AG09309 (cell line): ENCODE data around the gene KRTAP10-8.
"Not testable (repeated sequence)": the region's sequence is repeated elsewhere in the genome, so short reads cannot be mapped to it uniquely, and the experiment has no call there.

Experiments
- DNase-seq: peaks from one replicate; pipeline ENCODE4 v3.0.0-alpha.2; 2010; ENCODE audit warnings: low read depth
- H3K4me3 ChIP-seq: 2 replicates; pipeline ENCODE4 v1.5.1; 2011; ENCODE audit warnings: mild to moderate bottlenecking, low read depth, low read length, moderate library complexity; ENCODE audit not compliant: control insufficient read depth
- TF ChIP-seq, protein P1 (sequence below): IDR thresholded peaks from 2 replicates; pipeline ENCODE4 v1.5.1; 2011; ENCODE audit warnings: mild to moderate bottlenecking, low read depth, low read length, inconsistent platforms; ENCODE audit not compliant: insufficient read depth, control insufficient read depth; ENCODE audit errors: missing control alignments

The KRTAP10-8 gene

DNA sequence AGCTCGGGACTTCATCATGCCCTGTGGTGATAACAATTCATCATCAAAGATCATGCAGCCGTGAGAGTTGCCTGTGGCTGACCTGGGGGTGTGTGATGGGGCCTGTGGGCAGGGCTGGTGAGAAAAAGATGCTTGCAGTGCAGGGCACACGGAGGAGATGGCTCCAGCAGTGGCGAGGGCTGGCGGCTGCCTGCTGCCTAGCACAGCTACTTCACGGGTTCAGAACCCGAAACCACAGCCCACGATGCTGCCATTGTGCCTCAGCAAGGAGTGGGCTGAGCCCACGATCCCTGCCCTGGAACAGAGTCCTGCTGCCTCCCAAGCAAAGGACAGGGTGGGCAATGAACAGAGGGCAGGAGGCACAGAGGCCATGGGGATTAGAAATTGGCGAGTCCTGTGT, 14.4 kb downstream of the KRTAP10-8 start:
- H3K4me3 ChIP-seq, result no peak overlapping the region
- DNase-seq, result no peak
- TF ChIP-seq, protein P1, sequence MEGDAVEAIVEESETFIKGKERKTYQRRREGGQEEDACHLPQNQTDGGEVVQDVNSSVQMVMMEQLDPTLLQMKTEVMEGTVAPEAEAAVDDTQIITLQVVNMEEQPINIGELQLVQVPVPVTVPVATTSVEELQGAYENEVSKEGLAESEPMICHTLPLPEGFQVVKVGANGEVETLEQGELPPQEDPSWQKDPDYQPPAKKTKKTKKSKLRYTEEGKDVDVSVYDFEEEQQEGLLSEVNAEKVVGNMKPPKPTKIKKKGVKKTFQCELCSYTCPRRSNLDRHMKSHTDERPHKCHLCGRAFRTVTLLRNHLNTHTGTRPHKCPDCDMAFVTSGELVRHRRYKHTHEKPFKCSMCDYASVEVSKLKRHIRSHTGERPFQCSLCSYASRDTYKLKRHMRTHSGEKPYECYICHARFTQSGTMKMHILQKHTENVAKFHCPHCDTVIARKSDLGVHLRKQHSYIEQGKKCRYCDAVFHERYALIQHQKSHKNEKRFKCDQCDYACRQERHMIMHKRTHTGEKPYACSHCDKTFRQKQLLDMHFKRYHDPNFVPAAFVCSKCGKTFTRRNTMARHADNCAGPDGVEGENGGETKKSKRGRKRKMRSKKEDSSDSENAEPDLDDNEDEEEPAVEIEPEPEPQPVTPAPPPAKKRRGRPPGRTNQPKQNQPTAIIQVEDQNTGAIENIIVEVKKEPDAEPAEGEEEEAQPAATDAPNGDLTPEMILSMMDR, result no peak

DNA sequence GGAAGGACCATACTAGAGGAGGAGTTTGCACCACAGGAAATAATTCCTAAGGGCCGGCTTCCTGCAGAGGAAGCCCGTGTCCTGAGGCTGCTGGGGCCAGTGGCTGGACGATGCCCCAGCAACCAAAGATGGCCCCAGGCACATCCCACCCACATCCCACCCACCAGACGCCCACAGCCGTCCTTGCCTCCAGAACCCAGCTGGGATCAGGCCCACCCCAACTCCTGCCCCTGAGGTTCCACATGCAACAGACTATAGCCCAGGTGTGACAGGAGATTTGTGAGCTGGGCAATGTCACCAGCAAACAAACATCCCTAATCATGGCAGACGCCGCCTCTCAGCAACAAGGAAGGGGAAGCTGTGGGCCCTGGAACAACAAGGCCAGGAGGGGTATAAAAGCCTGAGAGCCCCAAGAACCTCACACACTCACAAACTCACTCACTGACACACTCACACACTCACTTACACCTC, 14.8 kb downstream of the KRTAP10-8 start, which contains the start of gene KRTAP10-9:
TSS of gene KRTAP10-9 (plus strand) at position 421 of the 471 bp plus-strand sequence. CDS start 79 bp downstream, outside the sequence.
- H3K4me3 ChIP-seq, result no peak within 1 kb of the TSS
- DNase-seq, result no peak
- TF ChIP-seq, protein P1, result no peak

GRCh38 chr21:44627181-44627822, 15.4 kb downstream of the KRTAP10-8 start:
- not testable (repeated sequence) for H3K4me3 ChIP-seq, DNase-seq

DNA sequence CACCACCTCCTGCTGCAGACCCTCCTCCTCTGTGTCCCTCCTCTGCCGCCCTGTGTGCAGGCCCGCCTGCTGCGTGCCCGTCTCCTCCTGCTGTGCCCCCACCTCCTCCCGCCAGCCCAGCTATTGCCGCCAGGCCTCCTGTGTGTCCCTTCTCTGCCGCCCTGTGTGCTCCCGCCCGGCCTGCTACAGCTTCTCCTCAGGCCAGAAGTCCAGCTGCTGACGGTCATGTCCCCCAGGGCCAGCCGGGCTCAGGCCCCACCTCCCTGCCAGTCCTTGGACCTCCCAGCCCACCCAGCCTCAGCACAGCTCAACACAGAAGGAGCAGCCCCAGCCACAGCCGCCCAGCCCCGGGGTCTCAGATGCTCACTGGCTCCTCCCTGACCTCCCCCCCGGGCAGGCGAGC, 16.0 kb downstream of the KRTAP10-8 start:
- not testable (repeated sequence) for H3K4me3 ChIP-seq, DNase-seq

DNA sequence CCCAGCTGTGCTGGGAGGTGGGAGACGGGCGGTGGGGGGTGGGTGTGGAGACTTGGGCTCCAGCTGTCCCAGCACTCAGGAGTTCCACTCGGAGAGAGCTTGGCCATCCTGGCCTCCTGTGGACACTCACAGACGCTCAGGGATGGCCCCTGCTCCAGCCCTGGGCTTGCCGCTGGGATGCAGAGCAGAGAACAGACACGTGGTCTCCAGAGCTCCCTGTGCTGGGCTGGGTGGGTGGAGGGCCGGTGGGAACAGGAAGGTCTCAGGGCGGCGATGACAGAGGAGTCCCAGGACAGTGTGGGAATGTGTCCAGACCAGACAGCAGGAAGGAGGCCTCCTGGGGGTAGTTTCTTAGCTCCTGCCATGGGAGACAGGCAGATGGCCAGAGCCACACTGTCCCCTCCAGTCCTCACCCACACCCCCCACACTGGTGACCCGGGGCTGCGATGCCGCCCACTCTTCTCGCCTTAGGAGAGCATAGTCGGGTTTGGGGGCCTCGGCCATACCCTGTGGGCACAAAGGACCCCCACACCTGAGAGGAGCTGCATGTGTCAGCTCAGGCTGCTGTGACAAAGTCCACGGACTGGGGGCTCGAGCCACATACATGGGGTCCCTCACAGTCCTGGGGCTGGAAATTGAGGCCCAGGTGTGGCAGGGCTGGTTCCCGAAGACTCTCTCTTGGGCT, 17.0 kb downstream of the KRTAP10-8 start:
- no peak for DNase-seq
- TF ChIP-seq, protein P1, result no peak
- no peak overlapping the region for H3K4me3 ChIP-seq

- TF ChIP-seq, protein P1, result no peak
- H3K4me3 ChIP-seq, result no peak overlapping the region
- DNase-seq, result no peak
Measured at GRCh38 chr21:44630440-44630839, 18.6 kb downstream of the KRTAP10-8 start.

DNA sequence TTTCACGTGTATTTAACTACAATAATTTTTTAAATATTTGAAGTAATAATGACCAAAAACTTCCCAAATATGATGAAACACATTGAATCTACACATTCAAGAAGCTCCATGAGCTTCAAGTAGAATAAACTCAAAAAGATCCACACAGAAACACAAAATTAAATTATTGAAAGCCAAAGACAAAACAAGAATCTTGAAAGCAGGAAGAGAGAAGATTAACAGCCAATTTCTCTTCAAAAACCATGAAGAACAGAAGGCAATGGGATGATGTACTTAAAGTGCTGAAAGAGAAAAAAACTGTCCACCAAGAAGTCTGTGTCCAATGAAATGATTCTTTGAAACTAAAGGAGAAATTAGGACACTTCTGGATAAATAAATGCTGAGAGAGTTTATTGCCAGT, 20.2 kb downstream of the KRTAP10-8 start:
- no peak overlapping the region for H3K4me3 ChIP-seq
- TF ChIP-seq, protein P1, result no peak
- no peak for DNase-seq
